Naive thymus-derived CD8-positive, alpha-beta T cell (primary cell): ENCODE results near the gene IGDCC3. TPM values are rescaled to one million over a fixed set of nuclear protein-coding genes. Genes with fewer than 3 reads are reported as not detected.
A peak's percentile ranks its signal among the peaks of the same experiment; 100 is the strongest.

Experiments
- ATAC-seq, 2 donors: fragments of 150-1000 bp; cut with Tn5 transposase in 1 of 2; sonication (Bioruptor Pico), chemical (Tn5 transposase) in 1 of 2; 1 replicate in 1 of 2; 2 replicates in 1 of 2; pipeline ENCODE4 v1.10.0; 2021; ENCODE audit warnings: mild to moderate bottlenecking in 2 of 2, moderate library complexity in 2 of 2
- POLR2A ChIA-PET: fragments of 350-600 bp; sonication (Branson Sonifier 250); formaldehyde crosslinking; loops from one replicate; lab custom pipeline; 2021; ENCODE audit warnings: antibody characterized with exemption; lab: Charles Lee
- DNase-seq, 10 donors: peaks; one replicate each; pipeline versions ENCODE4 v3.0.0 to v3.0.0-alpha.2; 2020 to 2022
- H3K27ac Mint-ChIP-seq, 10 donors: one replicate each; pipeline ENCODE4 v1.8.0; 2020 to 2022; ENCODE audit warnings: mild to moderate bottlenecking in 10 of 10, mixed read lengths in 10 of 10, moderate library complexity in 4 of 10, inconsistent platforms in 1 of 10
- H3K27me3 Mint-ChIP-seq, 5 donors: one replicate each; pipeline ENCODE4 v1.8.0; 2021 to 2022; ENCODE audit warnings: mixed read lengths in 5 of 5
- H3K36me3 Mint-ChIP-seq, 3 donors: one replicate each; pipeline ENCODE4 v1.8.0; 2020 to 2022; ENCODE audit warnings: mixed read lengths in 3 of 3, mild to moderate bottlenecking in 2 of 3, inconsistent platforms in 1 of 3
- H3K4me1 Mint-ChIP-seq, 4 donors: one replicate each; pipeline ENCODE4 v1.8.0; 2021 to 2022; ENCODE audit warnings: mixed read lengths in 4 of 4
- H3K4me3 Mint-ChIP-seq, 10 donors: one replicate each; pipeline ENCODE4 v1.8.0; 2020 to 2022; ENCODE audit warnings: mild to moderate bottlenecking in 10 of 10, mixed read lengths in 10 of 10, moderate library complexity in 6 of 10, inconsistent platforms in 1 of 10
- H3K9me3 Mint-ChIP-seq, 9 donors: one replicate each; pipeline ENCODE4 v1.8.0; 2020 to 2022; ENCODE audit warnings: mixed read lengths in 9 of 9, mild to moderate bottlenecking in 3 of 9, inconsistent platforms in 1 of 9, moderate library complexity in 1 of 9
- polyA plus RNA-seq, 3 donors: library from polyadenylated mRNA; unstranded; fragments of 300-500 nt; fragmentation: Illumina TruSeq; gene quantifications; one replicate each; pipeline ENCODE4 v1.2.3, GENCODE V29; 2021
- total RNA-seq, 8 experiments: library from RNA in 2 of 8; stranded (reverse) in 2 of 8; gene quantifications; one replicate each; pipeline ENCODE4 v1.2.3 and lab custom pipeline; 2021 to 2026

IGDCC3 gene
- total and polyA plus RNA-seq, 5 experiments from 2014 or later, result not detected

- H3K27ac Mint-ChIP-seq, result peak overlapping the region in 1 of 10 donors; percentile 33
- peak overlapping the region in 7 of 10 donors; percentile 19 to 94 (median 58) for H3K4me3 Mint-ChIP-seq
- H3K36me3 Mint-ChIP-seq, result peaks cover 0 to 2% (median 0%) of the 10 kb centered on the region in 3 donors
- no peak for ATAC-seq
- POLR2A ChIA-PET, result no interaction called here
- no peak for DNase-seq
- no peaks in the 10 kb centered on the region for H3K9me3 Mint-ChIP-seq
- peaks cover 11 to 37% (median 19%) of the 10 kb centered on the region in 5 donors for H3K27me3 Mint-ChIP-seq
- peaks cover 9 to 21% (median 14%) of the 10 kb centered on the region in 4 donors for H3K4me1 Mint-ChIP-seq
These were observed 5.7 kb upstream of the IGDCC3 start for GRCh38 chr15:65383456-65383855.

GRCh38 chr15:65382921-65383320, 5.1 kb upstream of the IGDCC3 start:
- peaks cover 12 to 42% (median 22%) of the 10 kb centered on the region in 5 donors for H3K27me3 Mint-ChIP-seq

GRCh38 chr15:65382146-65382491, 4.3 kb upstream of the IGDCC3 start:
- ATAC-seq, result no peak
- no peak for DNase-seq
- POLR2A ChIA-PET, result no interaction called here
- no peak overlapping the region for H3K4me3 Mint-ChIP-seq
- peaks cover 0 to 4% (median 0%) of the 10 kb centered on the region in 3 donors for H3K36me3 Mint-ChIP-seq
- no peak overlapping the region for H3K27ac Mint-ChIP-seq
- H3K9me3 Mint-ChIP-seq, result no peaks in the 10 kb centered on the region
- H3K27me3 Mint-ChIP-seq, result peaks cover 12 to 45% (median 22%) of the 10 kb centered on the region in 5 donors
- H3K4me1 Mint-ChIP-seq, result peaks cover 11 to 24% (median 18%) of the 10 kb centered on the region in 4 donors

More at GRCh38 chr15:65382921-65383320, 5.1 kb upstream of the IGDCC3 start:
- H3K9me3 Mint-ChIP-seq, result no peaks in the 10 kb centered on the region
- DNase-seq (no peak), ATAC-seq (no peak)
- H3K36me3 Mint-ChIP-seq, result peaks cover 0 to 4% (median 0%) of the 10 kb centered on the region in 3 donors
- H3K27ac Mint-ChIP-seq, result peak overlapping the region in 2 of 10 donors; percentile 33 to 53
- peak overlapping the region in 3 of 10 donors; percentile 40 to 68 (median 44) for H3K4me3 Mint-ChIP-seq
- POLR2A ChIA-PET, result no interaction called here
- peaks cover 10 to 21% (median 17%) of the 10 kb centered on the region in 4 donors for H3K4me1 Mint-ChIP-seq

GRCh38 chr15:65381445-65382145, 3.8 kb upstream of the IGDCC3 start:
- POLR2A ChIA-PET, result no interaction called here
- no peak for ATAC-seq
- Mint-ChIP-seq H3K4me1 (peaks cover 14 to 29% (median 23%) of the 10 kb centered on the region in 4 donors), H3K36me3 (peaks cover 0 to 6% (median 0%) of the 10 kb centered on the region in 3 donors), H3K4me3 (no peak overlapping the region), H3K9me3 (no peaks in the 10 kb centered on the region), H3K27ac (no peak overlapping the region), H3K27me3 (peaks cover 12 to 50% (median 28%) of the 10 kb centered on the region in 5 donors)
- DNase-seq, result no peak

- Mint-ChIP-seq H3K4me1 (peaks cover 12 to 29% (median 25%) of the 10 kb centered on the region in 4 donors), H3K27me3 (peaks cover 26 to 66% (median 42%) of the 10 kb centered on the region in 5 donors), H3K36me3 (peaks cover 0 to 7% (median 0%) of the 10 kb centered on the region in 3 donors), H3K9me3 (no peaks in the 10 kb centered on the region), H3K27ac (no peak overlapping the region), H3K4me3 (peak overlapping the region in 2 of 10 donors; percentile 1 to 57)
- POLR2A ChIA-PET, result no interaction called here
- DNase-seq, result no peak
- no peak for ATAC-seq
These were observed 2.2 kb upstream of the IGDCC3 start for GRCh38 chr15:65379986-65380385.

- H3K4me1 Mint-ChIP-seq, result peaks cover 8 to 19% (median 16%) of the 10 kb centered on the region in 4 donors
- peaks cover 0 to 7% (median 0%) of the 10 kb centered on the region in 3 donors for H3K36me3 Mint-ChIP-seq
- peak overlapping the region; percentile 70 to 86 (median 77) for H3K4me3 Mint-ChIP-seq
- no peak for DNase-seq
- H3K27ac Mint-ChIP-seq, result no peak overlapping the region
- ATAC-seq, result peak; percentile 45 to 66
- POLR2A ChIA-PET, result interaction anchor here (0.6 kb wide), 1 partner anchor 57 kb away, joined by 5 read pairs; no protein-coding TSS in a partner anchor
- peaks cover 35 to 75% (median 54%) of the 10 kb centered on the region in 5 donors for H3K27me3 Mint-ChIP-seq
- no peaks in the 10 kb centered on the region for H3K9me3 Mint-ChIP-seq
These were observed 462 bp downstream of the IGDCC3 start for GRCh38 chr15:65377105-65377975.

- Mint-ChIP-seq H3K9me3 (no peaks in the 10 kb centered on the region), H3K4me1 (peaks cover 8 to 19% (median 16%) of the 10 kb centered on the region in 4 donors), H3K4me3 (peak overlapping the region; percentile 70 to 86 (median 77)), H3K27me3 (peaks cover 34 to 75% (median 54%) of the 10 kb centered on the region in 5 donors), H3K27ac (no peak overlapping the region), H3K36me3 (peaks cover 0 to 7% (median 0%) of the 10 kb centered on the region in 3 donors)
- DNase-seq, result no peak
- peak; percentile 44 to 60 for ATAC-seq
- POLR2A ChIA-PET, result interaction anchor here (0.6 kb wide), 1 partner anchor 56 kb away, joined by 5 read pairs; no protein-coding TSS in a partner anchor
These were observed 1.1 kb downstream of the IGDCC3 start for GRCh38 chr15:65376767-65377104.

- Mint-ChIP-seq H3K4me3 (peak overlapping the region; percentile 0 to 74 (median 63)), H3K9me3 (no peaks in the 10 kb centered on the region), H3K27me3 (peaks cover 32 to 75% (median 54%) of the 10 kb centered on the region in 5 donors), H3K27ac (peak overlapping the region in 1 of 10 donors; percentile 44), H3K36me3 (peaks cover 0 to 7% (median 0%) of the 10 kb centered on the region in 3 donors), H3K4me1 (peaks cover 8 to 19% (median 16%) of the 10 kb centered on the region in 4 donors)
- DNase-seq (no peak), ATAC-seq (no peak)
- POLR2A ChIA-PET, result no interaction called here
These were observed 1.8 kb downstream of the IGDCC3 start for GRCh38 chr15:65375871-65376607.

- Mint-ChIP-seq H3K27ac (peak overlapping the region in 1 of 10 donors; percentile 27), H3K4me3 (peak overlapping the region in 1 of 10 donors; percentile 63), H3K27me3 (peaks cover 28 to 68% (median 48%) of the 10 kb centered on the region in 5 donors), H3K9me3 (no peaks in the 10 kb centered on the region), H3K4me1 (peaks cover 8 to 19% (median 16%) of the 10 kb centered on the region in 4 donors), H3K36me3 (peaks cover 0 to 7% (median 0%) of the 10 kb centered on the region in 3 donors)
- POLR2A ChIA-PET, result no interaction called here
- ATAC-seq (no peak), DNase-seq (no peak)
These were observed 2.9 kb downstream of the IGDCC3 start for GRCh38 chr15:65374821-65375401.

GRCh38 chr15:65374334-65374733, 3.5 kb downstream of the IGDCC3 start:
- Mint-ChIP-seq H3K36me3 (peaks cover 0 to 7% (median 0%) of the 10 kb centered on the region in 3 donors), H3K27ac (no peak overlapping the region), H3K9me3 (no peaks in the 10 kb centered on the region), H3K4me3 (no peak overlapping the region), H3K27me3 (peaks cover 25 to 62% (median 45%) of the 10 kb centered on the region in 5 donors), H3K4me1 (peaks cover 8 to 19% (median 16%) of the 10 kb centered on the region in 4 donors)
- POLR2A ChIA-PET, result no interaction called here
- DNase-seq (no peak), ATAC-seq (no peak)

GRCh38 chr15:65373163-65373651, 4.6 kb downstream of the IGDCC3 start:
- Mint-ChIP-seq H3K36me3 (peaks cover 0 to 3% (median 0%) of the 10 kb centered on the region in 3 donors), H3K9me3 (no peaks in the 10 kb centered on the region), H3K4me3 (no peak overlapping the region), H3K27me3 (peaks cover 23 to 51% (median 39%) of the 10 kb centered on the region in 5 donors), H3K27ac (no peak overlapping the region), H3K4me1 (peaks cover 6 to 17% (median 13%) of the 10 kb centered on the region in 4 donors)
- POLR2A ChIA-PET, result no interaction called here
- DNase-seq (no peak), ATAC-seq (no peak)
